IMR-90 (cell line): ENCODE results near the gene NPC1. TPM values are rescaled to one million over a fixed set of nuclear protein-coding genes. Genes with fewer than 3 reads are reported as not detected.

ENCODE experiments used
- ATAC-seq: fragments of 200-7000 bp; cut with Tn5 transposase; 2 replicates; pipeline ENCODE4 v1.9.1; 2020; ENCODE audit warnings: low read depth, mild to moderate bottlenecking, moderate library complexity
- BruUV-seq: library from RNA; stranded (reverse); fragments of 400-500 nt; replicated peaks from 2 replicates; lab custom pipeline; 2021; lab: Mats Ljungman, UMichigan
- CTCF ChIA-PET: fragments of 300-600 bp; formaldehyde crosslinking; extraction: SDS; loops from one replicate; lab custom pipeline; 2021; ENCODE audit warnings: antibody characterized with exemption; lab: Yijun Ruan, JAX
- POLR2A ChIA-PET: fragments of 300-600 bp; sonication (Branson Sonifier 250); formaldehyde crosslinking; loops from one replicate; lab custom pipeline; 2022; ENCODE audit warnings: antibody characterized with exemption; ENCODE audit not compliant: unreplicated experiment; lab: Charles Lee
- DNase-seq: peaks from one replicate; pipeline ENCODE4 v3.0.0; 2013
- H2AFZ ChIP-seq: replicated peaks from 2 replicates; pipeline ENCODE3; 2013; ENCODE audit warnings: low read length, mild to moderate bottlenecking; ENCODE audit not compliant: poor library complexity
- H2AK5ac ChIP-seq: 2 replicates; pipeline ENCODE4 v1.6.1; 2013; ENCODE audit warnings: low read depth, low read length, inconsistent platforms
- H2AK9ac ChIP-seq: replicated peaks from 2 replicates; pipeline ENCODE3; 2013; ENCODE audit warnings: mild to moderate bottlenecking, low read depth, low read length, moderate library complexity; ENCODE audit not compliant: poor library complexity
- H2BK120ac ChIP-seq: 2 replicates; pipeline ENCODE4 v1.6.1; 2013; ENCODE audit warnings: low read depth, low read length, inconsistent platforms
- H2BK15ac ChIP-seq: 3 replicates; pipeline ENCODE4 v1.6.1; 2013; ENCODE audit warnings: low read depth, low read length, inconsistent platforms
- H2BK20ac ChIP-seq: 2 replicates; pipeline ENCODE4 v1.6.1; 2013; ENCODE audit warnings: low read depth, mild to moderate bottlenecking, inconsistent platforms, low read length, moderate library complexity
- H2BK5ac ChIP-seq: 2 replicates; pipeline ENCODE4 v1.6.1; 2013; ENCODE audit warnings: mild to moderate bottlenecking, low read depth, low read length, inconsistent platforms; ENCODE audit not compliant: poor library complexity, severe bottlenecking
- H3K14ac ChIP-seq: replicated peaks from 2 replicates; pipeline ENCODE4 v1.6.1; 2013; ENCODE audit warnings: low read depth, low read length, inconsistent platforms
- H3K18ac ChIP-seq: 2 replicates; pipeline ENCODE4 v1.6.1; 2013; ENCODE audit warnings: low read depth, low read length, control low read depth
- H3K23ac ChIP-seq: 2 replicates; pipeline ENCODE4 v1.6.1; 2013; ENCODE audit warnings: low read depth, low read length, inconsistent platforms
- H3K27ac ChIP-seq: 2 replicates; pipeline ENCODE4 v1.5.1; 2013; ENCODE audit warnings: mild to moderate bottlenecking, control low read depth, low read length; ENCODE audit not compliant: insufficient read depth
- H3K27me3 ChIP-seq: 2 replicates; pipeline ENCODE4 v1.6.1; 2013; ENCODE audit warnings: low read length; ENCODE audit not compliant: control insufficient read depth, insufficient read depth
- H3K36me3 ChIP-seq: 2 replicates; pipeline ENCODE4 v1.6.1; 2013; ENCODE audit warnings: low read length, mixed read lengths; ENCODE audit not compliant: control insufficient read depth, insufficient read depth
- H3K4ac ChIP-seq: 2 replicates; pipeline ENCODE4 v1.6.1; 2013; ENCODE audit warnings: low read depth, low read length, inconsistent platforms
- H3K4me1 ChIP-seq: 2 replicates; pipeline ENCODE4 v1.6.1; 2013; ENCODE audit warnings: low read length, mixed read lengths; ENCODE audit not compliant: control insufficient read depth, insufficient read depth
- H3K4me2 ChIP-seq: 2 replicates; pipeline ENCODE4 v1.6.1; 2013; ENCODE audit warnings: low read depth, mild to moderate bottlenecking, control low read depth, low read length, moderate library complexity
- H3K4me3 ChIP-seq: 2 replicates; pipeline ENCODE4 v1.5.1; 2013; ENCODE audit warnings: low read depth, mild to moderate bottlenecking, control low read depth, low read length, moderate library complexity; ENCODE audit not compliant: insufficient read depth
- H3K56ac ChIP-seq: 2 replicates; pipeline ENCODE4 v1.6.1; 2013; ENCODE audit warnings: low read length, inconsistent platforms; ENCODE audit not compliant: insufficient read depth; ENCODE audit errors: extremely low read depth
- H3K79me1 ChIP-seq, 2 experiments: 2 replicates each; pipeline ENCODE4 v1.6.1; 2013; ENCODE audit warnings: low read length in 2 of 2, inconsistent platforms in 1 of 2, low read depth in 1 of 2
- H3K9ac ChIP-seq: 2 replicates; pipeline ENCODE4 v1.6.1; 2013; ENCODE audit warnings: low read depth, low read length, control low read depth
- H3K9me1 ChIP-seq: 2 replicates; pipeline ENCODE4 v1.6.1; 2013; ENCODE audit warnings: low read length, inconsistent platforms; ENCODE audit not compliant: insufficient read depth
- H3K9me3 ChIP-seq: 2 replicates; pipeline ENCODE4 v1.6.1; 2013; ENCODE audit warnings: low read length; ENCODE audit not compliant: control insufficient read depth, insufficient read depth
- H4K20me1 ChIP-seq: 2 replicates; pipeline ENCODE4 v1.6.1; 2013; ENCODE audit warnings: low read length, inconsistent platforms; ENCODE audit not compliant: insufficient read depth
- H4K5ac ChIP-seq: 2 replicates; pipeline ENCODE4 v1.6.1; 2013; ENCODE audit warnings: mild to moderate bottlenecking, low read depth, low read length, control low read depth
- H4K8ac ChIP-seq, 2 experiments: 2 replicates each; pipeline ENCODE4 v1.6.1; 2013; ENCODE audit warnings: low read depth in 2 of 2, low read length in 2 of 2, control low read depth in 1 of 2, inconsistent platforms in 1 of 2
- H4K91ac ChIP-seq: 2 replicates; pipeline ENCODE4 v1.6.1; 2013; ENCODE audit warnings: low read depth, low read length, inconsistent platforms; ENCODE audit not compliant: insufficient read depth
- MAZ ChIP-seq: IDR thresholded peaks from 2 replicates; pipeline ENCODE4 v1.6.1; 2012; ENCODE audit warnings: low read depth, mild to moderate bottlenecking, low read length, improper control_type of control experiment, moderate library complexity, borderline replicate concordance
- NFE2L2 ChIP-seq: fragments of 150-350 bp; IDR thresholded peaks from 2 replicates; pipeline ENCODE4 v1.6.1; 2016; ENCODE audit warnings: low read depth, mild to moderate bottlenecking, low read length
- POLR2A ChIP-seq: IDR thresholded peaks from 2 replicates; pipeline ENCODE4 v1.6.1; 2012; ENCODE audit warnings: mild to moderate bottlenecking, low read depth, low read length
- WGBS, 2 experiments: methylation state at CpG; one replicate each; pipeline versions ENCODE4 v1.1.5 to v1.1.7; 2013; ENCODE audit warnings: missing lambda C conversion rate in 2 of 2; ENCODE audit not compliant: insufficient read length in 1 of 2; ENCODE audit errors: extremely low coverage in 2 of 2; 5-methylcytosine and 5-hydroxymethylcytosine counted together
- dilution Hi-C: fragments of 300-500 bp; cut with HindIII; formaldehyde crosslinking; loops from one replicate; pipeline ENCODE4 v1.14.3; 2018; ENCODE audit warnings: low sequenced_read_pairs; ENCODE audit not compliant: unreplicated experiment
- in situ Hi-C: fragments of 300-500 bp; cut with MboI; formaldehyde crosslinking; loops from 3 replicates; pipeline ENCODE4 v1.14.3; 2019; ENCODE audit warnings: low sequenced_read_pairs, inconsistent platforms, mixed read lengths
- intact Hi-C: fragments of 100-400 bp; cut with micrococcal nuclease; formaldehyde crosslinking; loops from 2 replicates; pipeline ENCODE4 v1.10.0; 2022
- polyA plus RNA-seq, 3 experiments: library from polyadenylated mRNA; depleted of rRNA; stranded (reverse); fragments of >200 nt; gene quantifications; 2 replicates each; pipeline ENCODE4 v1.2.3, GENCODE V29; 2012; ENCODE audit warnings: low replicate concordance in 1 of 3
- total RNA-seq: library from RNA; depleted of rRNA; stranded (reverse); fragments of >200 nt; gene quantifications from 2 replicates; pipeline ENCODE4 v1.2.3, GENCODE V29; 2012

NPC1 gene
- total and polyA plus RNA-seq, 2 of the 4 experiments (the other 2 are of a cell fraction): 7.5 to 7.9 TPM

GRCh38 chr18:23556145-23556780 is 30.0 kb downstream of the NPC1 start:
- H3K9ac ChIP-seq: no peak overlapping the region
- 99% methylated on average over 14 of the region's 19 CpGs; no CpG with 5 or more reads in 1 of the 2 experiments for WGBS, 2 experiments
- no peak overlapping the region for H2AK9ac ChIP-seq
- H4K5ac ChIP-seq: no peak overlapping the region
- H3K14ac ChIP-seq: no peak overlapping the region
- H2AK5ac ChIP-seq: no peak overlapping the region
- no peak overlapping the region for H2BK20ac ChIP-seq
- H3K56ac ChIP-seq: no peak overlapping the region
- BruUV-seq: no TSS peak
- H3K9me1 ChIP-seq: peaks cover 3% of the 10 kb centered on the region; the same call in 1 of the 2 replicates
- ChIA-PET POLR2A (no interaction called here), CTCF (no interaction called here)
- no peak overlapping the region for H3K23ac ChIP-seq
- no peak overlapping the region for H3K4me2 ChIP-seq
- H2BK5ac ChIP-seq: no peak overlapping the region
- intact Hi-C loops: no loop called here
- in situ Hi-C loops: no loop called here
- no peak overlapping the region for H3K4me3 ChIP-seq
- H3K4ac ChIP-seq: no peak overlapping the region
- H2BK15ac ChIP-seq: no peak overlapping the region
- H4K8ac ChIP-seq: no peak overlapping the region
- no peak overlapping the region for H3K27ac ChIP-seq
- dilution Hi-C loops: no loop called here
- H4K20me1 ChIP-seq: 0 out of 2 replicates have a peak, but pooled peaks cover 2% of the 10 kb centered on the region
- no peak overlapping the region for H2BK120ac ChIP-seq
- TF ChIP-seq NFE2L2 (no peak), MAZ (no peak), POLR2A (no peak)
- H3K4me1 ChIP-seq: no peaks in the 10 kb centered on the region
- no peak overlapping the region for H4K91ac ChIP-seq
- DNase-seq (no peak), ATAC-seq (no peak)
- peaks cover 1 to 3% of the 10 kb centered on the region in 2 experiments; a peak in 1 of 4 replicates for H3K79me1 ChIP-seq
- no peak overlapping the region for H2AFZ ChIP-seq
- peaks cover 50% of the 10 kb centered on the region for H3K36me3 ChIP-seq
- H3K9me3 ChIP-seq: no peaks in the 10 kb centered on the region
- H3K18ac ChIP-seq: no peak overlapping the region
- H3K27me3 ChIP-seq: no peaks in the 10 kb centered on the region
